GDM1 (cell line): ENCODE data around the gene PEAK1.

ENCODE experiments used
- DNase-seq: peaks from one replicate; lab custom pipeline; 2025; lab: John Stamatoyannopoulos, UW

PEAK1 gene

DNA sequence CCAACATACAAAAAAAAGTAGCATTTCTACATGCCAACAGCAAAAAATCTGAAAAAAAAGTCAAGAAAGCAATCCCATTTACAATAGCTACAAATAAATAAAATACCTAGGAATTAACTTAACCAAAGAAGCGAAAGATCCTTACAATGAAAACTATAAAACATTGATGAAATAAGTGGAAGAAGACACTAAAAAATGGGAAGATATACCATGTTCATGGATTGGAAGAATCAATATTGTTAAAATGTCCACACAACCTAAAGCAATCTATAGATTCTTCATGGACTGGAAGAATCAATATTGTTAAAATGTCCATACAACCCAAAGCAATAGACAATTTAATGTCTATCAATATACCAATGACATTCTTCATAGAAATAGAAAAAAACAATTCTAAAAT lies 21.0 kb downstream of the PEAK1 start:
- DNase-seq = no peak

DNA sequence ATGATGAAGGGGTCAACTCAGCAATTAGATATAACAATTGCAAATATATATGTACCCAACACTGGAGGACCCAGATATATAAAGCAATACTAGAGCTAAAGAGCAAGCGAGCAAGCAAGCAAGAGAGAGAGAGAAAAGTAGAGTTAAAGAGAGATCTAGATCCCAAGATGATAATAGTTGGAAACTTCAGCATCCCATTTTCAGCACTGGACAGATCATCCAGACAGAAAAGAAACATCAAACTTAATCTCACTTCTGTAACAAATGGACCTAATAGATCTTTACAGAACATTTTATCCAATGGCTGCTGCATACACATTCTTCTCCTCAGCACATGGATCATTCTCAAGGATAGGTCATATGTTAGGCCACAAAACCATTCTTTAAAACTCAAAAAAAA lies 23.2 kb downstream of the PEAK1 start:
- no peak for DNase-seq

GRCh38 chr15:77395013-77395774 lies 24.7 kb downstream of the PEAK1 start:
- DNase-seq = no peak

DNA sequence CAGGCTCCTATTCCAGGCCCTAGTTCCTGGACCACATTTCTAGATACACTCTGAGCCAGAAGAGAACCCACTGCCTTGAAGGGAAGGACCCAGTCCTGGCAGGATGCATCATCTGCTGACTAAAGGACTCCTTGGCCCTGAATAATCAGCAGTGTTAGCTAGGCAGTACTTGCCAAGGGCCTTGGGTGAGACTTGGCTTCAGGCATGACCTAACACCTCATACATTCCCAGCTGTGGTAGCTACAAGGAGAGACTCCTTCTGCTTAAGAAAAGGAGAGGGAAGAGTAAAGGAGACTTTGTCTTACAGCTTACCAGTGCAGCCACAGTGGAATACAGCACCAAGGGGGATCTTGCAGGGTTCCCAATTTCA lies 26.4 kb downstream of the PEAK1 start:
- DNase-seq = no peak

GRCh38 chr15:77392762-77393470 lies 27.0 kb downstream of the PEAK1 start:
- DNase-seq = no peak

- DNase-seq = no peak
These were observed 28.4 kb downstream of the PEAK1 start for GRCh38 chr15:77391372-77391951.

- DNase-seq = no peak
These were observed 32.4 kb downstream of the PEAK1 start for GRCh38 chr15:77387365-77388105.

- no peak for DNase-seq
These were observed 33.3 kb downstream of the PEAK1 start for GRCh38 chr15:77386626-77387025.

DNA sequence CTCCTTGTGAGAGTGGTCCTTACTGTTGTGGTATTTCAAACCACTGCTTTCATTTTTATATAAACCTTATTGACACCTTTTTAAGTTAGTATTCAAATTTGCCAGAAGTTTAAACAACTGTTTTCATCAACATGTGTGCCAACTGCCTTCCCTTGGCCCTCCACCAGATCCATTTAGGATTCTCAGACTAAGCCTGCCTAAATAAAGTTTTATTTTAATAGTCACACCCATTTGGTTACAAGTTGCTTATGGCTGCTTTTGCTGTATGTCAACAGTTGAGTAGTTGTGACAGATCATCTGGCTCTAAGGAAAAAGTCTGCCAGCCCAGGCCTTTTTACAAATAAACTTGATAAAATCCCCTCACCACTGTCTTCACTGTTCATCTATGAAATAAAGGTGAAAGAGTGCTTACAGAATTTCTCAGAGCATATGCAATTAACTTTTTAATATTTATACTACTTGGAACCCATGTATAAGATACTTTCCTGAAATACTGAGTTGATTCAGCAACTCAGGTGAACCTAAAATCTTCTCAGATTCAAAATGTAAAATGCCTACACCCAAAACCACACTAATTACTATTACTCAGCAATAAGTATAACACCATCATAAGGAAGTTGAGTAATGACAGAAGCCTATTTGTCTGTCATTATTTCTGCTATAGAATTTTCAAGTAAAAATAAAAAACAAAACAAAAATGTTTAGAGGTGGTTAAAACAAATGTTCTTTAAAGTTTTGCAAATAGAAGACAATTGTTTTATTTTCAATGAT lies 35.1 kb downstream of the PEAK1 start:
- no peak for DNase-seq

GRCh38 chr15:77384086-77384485 lies 35.8 kb downstream of the PEAK1 start:
- no peak for DNase-seq

- DNase-seq = no peak
These were observed 39.9 kb downstream of the PEAK1 start for GRCh38 chr15:77380033-77380432.

- DNase-seq = no peak
These were observed 43.1 kb downstream of the PEAK1 start for GRCh38 chr15:77376770-77377169.

- DNase-seq = no peak
These were observed 44.8 kb downstream of the PEAK1 start for GRCh38 chr15:77375133-77375532.

GRCh38 chr15:77373441-77373840 lies 46.5 kb downstream of the PEAK1 start:
- DNase-seq = no peak

DNA sequence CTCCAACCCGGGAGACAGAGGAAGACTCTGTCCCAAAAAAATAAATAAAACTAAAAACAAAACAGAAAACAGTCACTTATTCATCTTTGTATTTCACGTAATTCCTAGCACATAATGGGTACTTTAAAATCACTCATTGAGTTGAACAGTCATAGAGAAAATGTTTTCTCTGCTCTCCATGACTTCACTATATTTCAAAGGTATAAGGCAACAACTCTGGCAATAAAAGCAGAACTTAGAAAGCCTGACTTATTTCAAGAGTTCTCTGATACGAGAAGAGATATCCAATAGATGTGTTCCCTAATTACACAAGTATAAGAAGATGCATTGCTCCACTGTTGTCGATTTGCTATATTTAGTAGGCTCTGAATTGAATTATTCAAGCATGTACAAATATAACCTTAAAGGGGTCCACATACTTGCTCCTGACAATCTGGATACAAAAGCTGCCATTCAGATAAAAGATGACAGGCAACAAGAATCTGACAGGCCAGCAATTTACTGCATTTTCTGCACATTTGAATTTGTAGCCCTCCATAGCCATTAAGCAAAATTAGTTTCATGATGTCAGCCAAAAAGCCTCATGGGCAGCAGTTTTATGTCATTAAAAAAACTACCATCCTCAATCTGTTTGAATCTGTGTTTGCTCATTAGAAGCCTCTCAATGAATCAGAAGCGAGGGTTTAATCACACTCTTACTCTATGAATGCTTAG lies 47.9 kb downstream of the PEAK1 start:
- no peak for DNase-seq

- DNase-seq = no peak
These were observed 49.3 kb downstream of the PEAK1 start for GRCh38 chr15:77370580-77370979.

DNA sequence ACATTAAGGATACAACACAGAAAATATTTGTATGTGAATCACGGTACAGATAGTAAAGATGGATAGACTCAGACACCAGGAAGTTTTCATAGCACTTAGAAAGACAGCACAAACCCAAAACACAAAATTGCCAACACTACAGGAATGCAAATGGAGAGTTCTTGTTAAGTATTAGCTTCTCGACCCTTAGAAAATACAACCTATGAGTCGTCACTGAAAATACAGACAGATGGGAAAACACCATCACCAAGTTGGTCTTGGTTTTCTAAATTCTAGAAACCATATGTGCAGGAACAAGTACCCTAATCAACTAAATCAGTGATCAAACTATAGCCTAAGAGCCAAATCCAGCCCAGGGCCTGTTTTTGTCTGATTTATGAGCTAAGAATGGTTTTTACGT lies 50.7 kb downstream of the PEAK1 start:
- DNase-seq = no peak

DNA sequence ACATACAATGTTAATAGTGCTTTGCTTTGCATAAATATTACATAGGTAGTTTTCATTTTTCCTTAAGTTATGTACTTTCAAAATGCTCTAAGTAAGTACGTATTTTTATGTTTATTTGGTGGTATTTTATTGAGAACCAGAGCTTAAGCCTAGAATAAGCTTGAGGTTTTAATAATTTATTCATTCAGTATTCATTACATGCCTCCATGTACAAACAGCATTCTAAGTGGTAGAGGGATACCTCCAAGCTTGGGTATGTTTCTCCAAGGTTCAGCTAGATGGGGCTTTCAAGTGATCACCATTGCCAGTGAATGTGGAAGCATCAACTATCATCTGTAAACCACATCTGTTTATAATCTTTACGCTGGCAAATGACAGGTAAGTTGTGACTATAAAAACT lies 52.3 kb downstream of the PEAK1 start:
- DNase-seq = no peak

DNA sequence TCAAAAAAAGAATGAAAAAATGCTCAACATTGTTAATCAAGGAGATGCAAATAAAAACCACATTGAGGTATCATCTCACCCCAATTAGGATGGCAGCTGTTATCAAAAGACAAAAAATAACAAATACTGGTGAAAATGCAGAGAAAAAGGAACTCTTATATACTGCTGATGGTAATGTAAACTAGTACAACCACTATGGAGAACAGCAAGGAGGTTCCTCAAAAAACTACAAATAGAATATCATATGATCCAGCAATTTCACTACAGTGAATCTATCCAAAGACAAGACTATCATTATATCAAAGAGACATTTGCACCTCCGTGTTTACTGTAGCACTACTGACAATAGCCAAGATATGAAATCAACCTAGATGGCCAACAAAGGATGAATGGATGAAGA lies 58.4 kb downstream of the PEAK1 start:
- DNase-seq = no peak

DNA sequence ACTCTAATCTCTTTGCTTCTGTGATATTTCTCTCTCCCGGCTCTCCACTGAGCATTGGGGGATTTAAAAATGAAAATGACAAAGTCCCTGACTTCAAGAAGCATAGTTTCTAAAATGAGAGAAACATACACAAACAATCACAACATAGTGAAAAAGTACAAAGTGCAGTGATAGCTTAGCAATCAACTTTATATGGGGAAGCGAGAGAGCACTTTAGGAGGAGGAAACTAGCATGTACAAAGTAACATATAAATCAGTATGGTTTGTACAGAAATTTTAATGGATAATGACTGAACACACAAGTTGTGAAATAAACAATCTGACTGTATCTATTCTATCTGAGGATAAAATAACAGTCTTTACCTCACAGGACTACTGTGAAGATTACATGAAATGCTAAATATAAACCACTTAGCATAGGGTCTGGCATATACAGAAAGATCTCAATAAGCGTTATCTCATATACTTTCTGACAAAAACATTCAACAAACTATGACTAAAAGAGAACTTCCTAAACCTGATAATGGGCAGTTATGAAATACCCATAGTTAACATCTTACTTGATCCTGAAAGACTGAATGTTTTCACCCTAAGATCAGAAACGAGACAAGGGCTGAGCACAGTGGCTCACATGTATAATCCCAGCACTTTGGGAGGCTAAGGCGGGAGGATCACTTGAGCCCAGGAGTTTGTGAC lies 61.2 kb downstream of the PEAK1 start:
- no peak for DNase-seq

DNA sequence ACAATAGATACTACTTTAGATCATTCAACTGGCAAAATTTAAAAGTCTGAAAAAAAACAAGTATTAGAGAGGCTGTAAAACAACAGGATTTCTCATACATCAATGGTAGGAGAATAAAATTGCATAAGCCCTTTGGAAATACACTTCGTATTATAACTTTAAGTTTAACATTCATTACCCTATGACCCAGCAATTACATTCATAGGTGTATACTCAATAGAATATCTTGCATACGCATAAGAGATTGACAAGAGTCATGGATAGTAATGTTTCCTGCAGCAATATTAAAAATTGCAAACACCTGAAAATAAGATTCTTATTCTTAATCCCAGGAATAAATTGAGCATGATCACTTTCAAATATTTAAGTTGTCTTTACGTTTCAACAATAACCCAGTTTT lies 63.6 kb downstream of the PEAK1 start:
- no peak for DNase-seq
